OCI-LY7 (cell line): Measurements from ENCODE around the gene HRH2. TPM values are rescaled to one million over a fixed set of nuclear protein-coding genes. Genes with fewer than 3 reads are reported as not detected.

Experiments used
- BruUV-seq: library from RNA; stranded (reverse); fragments of 400-500 nt; replicated peaks from 2 replicates; lab custom pipeline; 2021; lab: Mats Ljungman, UMichigan
- CTCF ChIA-PET: fragments of 300-600 bp; sonication (Branson Sonifier 250); formaldehyde crosslinking; loops from one replicate; lab custom pipeline; 2022; ENCODE audit warnings: antibody characterized with exemption; ENCODE audit not compliant: unreplicated experiment; lab: Charles Lee
- POLR2A ChIA-PET: fragments of 300-600 bp; sonication (Branson Sonifier 250); formaldehyde crosslinking; loops from one replicate; lab custom pipeline; 2022; ENCODE audit warnings: antibody characterized with exemption; lab: Charles Lee
- DNase-seq: peaks from one replicate; pipeline ENCODE4 v3.0.0-alpha.2; 2015; ENCODE audit warnings: low spot score
- H2AFZ ChIP-seq: fragments of 200-600 bp; sonication (generic), shearing (Covaris generic); 2 replicates; pipeline ENCODE4 v1.6.1; 2014; ENCODE audit warnings: mild to moderate bottlenecking, antibody characterized with exemption, low read length, moderate library complexity
- H3K27ac ChIP-seq: fragments of 200-600 bp; sonication (generic); 2 replicates; pipeline ENCODE4 v1.5.1; 2014; ENCODE audit warnings: mixed run types, low read depth, mild to moderate bottlenecking, moderate library complexity, low read length, inconsistent platforms; ENCODE audit not compliant: poor library complexity, severe bottlenecking
- H3K36me3 ChIP-seq: fragments of 200-600 bp; sonication (generic); 2 replicates; pipeline ENCODE4 v1.6.1; 2014; ENCODE audit warnings: mild to moderate bottlenecking, antibody characterized with exemption, low read length, moderate library complexity, mixed read lengths; ENCODE audit not compliant: insufficient read depth
- H3K4me1 ChIP-seq: fragments of 200-600 bp; sonication (generic); 2 replicates; pipeline ENCODE4 v1.5.1; 2014; ENCODE audit warnings: mild to moderate bottlenecking, low read length; ENCODE audit not compliant: insufficient read depth, poor library complexity, severe bottlenecking
- H3K4me2 ChIP-seq: fragments of 200-600 bp; sonication (generic); 2 replicates; pipeline ENCODE4 v1.6.1; 2014; ENCODE audit warnings: mild to moderate bottlenecking, low read length
- H3K4me3 ChIP-seq: fragments of 200-600 bp; sonication (generic); 2 replicates; pipeline ENCODE4 v1.5.1; 2014; ENCODE audit warnings: mild to moderate bottlenecking, low read depth, low read length; ENCODE audit not compliant: poor library complexity, severe bottlenecking
- H3K79me2 ChIP-seq: fragments of 200-600 bp; sonication (generic); 2 replicates; pipeline ENCODE4 v1.6.1; 2016; ENCODE audit warnings: low read depth, mild to moderate bottlenecking, low read length, moderate library complexity, mixed read lengths; ENCODE audit not compliant: insufficient read depth
- H3K9me2 ChIP-seq: fragments of 200-600 bp; sonication (generic); 2 replicates; pipeline ENCODE4 v1.6.1; 2016; ENCODE audit warnings: mild to moderate bottlenecking, low read length, mixed read lengths; ENCODE audit not compliant: insufficient read depth
- H3K9me3 ChIP-seq: fragments of 200-600 bp; sonication (generic); 2 replicates; pipeline ENCODE4 v1.6.1; 2014; ENCODE audit warnings: mild to moderate bottlenecking, mixed run types, low read length, mixed read lengths
- H4K20me1 ChIP-seq: fragments of 200-600 bp; sonication (generic); 2 replicates; pipeline ENCODE4 v1.6.1; 2014; ENCODE audit warnings: mild to moderate bottlenecking, antibody characterized with exemption, low read length, moderate library complexity, mixed read lengths; ENCODE audit not compliant: insufficient read depth
- EZH2phosphoT487 ChIP-seq: fragments of 200-600 bp; sonication (generic); IDR thresholded peaks from 2 replicates; pipeline ENCODE4 v1.6.1; 2018; ENCODE audit warnings: low read depth, borderline replicate concordance, mild to moderate bottlenecking, mixed run types, antibody characterized with exemption, low read length, moderate library complexity, mixed read lengths
- intact Hi-C: fragments of 100-400 bp; cut with micrococcal nuclease; formaldehyde crosslinking; loops from one replicate; pipeline ENCODE4 v1.10.0; 2022; ENCODE audit not compliant: unreplicated experiment
- total RNA-seq, 2 experiments: library from RNA; depleted of rRNA in 1 of 2; stranded (reverse); fragments of >200 nt in 1 of 2; shearing (Covaris generic) in 1 of 2; gene quantifications; 2 replicates each; pipeline ENCODE4 v1.2.3, GENCODE V29; 2014 to 2022
- TF ChIP-seq, protein P1 (sequence below): fragments of 200-600 bp; sonication (generic); conservative IDR thresholded peaks from 2 replicates; pipeline ENCODE4 v1.5.1; 2014; ENCODE audit warnings: mild to moderate bottlenecking, antibody characterized with exemption, low read length, moderate library complexity, mixed read lengths

Gene HRH2
- total RNA-seq, 2 experiments from 2014 or later: not detected

DNA sequence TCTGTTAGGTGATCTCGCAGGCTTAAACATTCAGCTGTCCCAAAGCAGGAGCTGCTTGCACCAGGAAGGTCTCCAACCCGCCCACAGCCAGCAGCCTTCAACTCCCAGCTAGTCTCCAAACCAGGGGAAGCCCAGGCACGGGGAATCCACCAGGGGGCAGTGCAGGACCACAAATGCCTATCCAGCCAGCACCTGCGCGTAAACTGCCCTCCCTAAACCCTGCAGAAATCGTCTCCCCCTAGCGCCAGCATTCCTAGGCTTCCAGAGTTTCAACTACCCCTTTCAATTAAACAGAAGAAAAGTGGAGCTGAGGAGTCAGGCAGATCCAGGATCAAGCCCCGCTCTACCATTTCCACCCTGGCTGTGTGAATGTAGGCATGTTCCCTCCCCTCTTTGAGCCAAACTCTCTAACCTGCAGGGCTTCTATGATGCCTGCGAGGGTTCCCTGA, 72.0 kb downstream of the HRH2 start:
- no peak overlapping the region for H3K4me2 ChIP-seq
- TF ChIP-seq, protein P1, sequence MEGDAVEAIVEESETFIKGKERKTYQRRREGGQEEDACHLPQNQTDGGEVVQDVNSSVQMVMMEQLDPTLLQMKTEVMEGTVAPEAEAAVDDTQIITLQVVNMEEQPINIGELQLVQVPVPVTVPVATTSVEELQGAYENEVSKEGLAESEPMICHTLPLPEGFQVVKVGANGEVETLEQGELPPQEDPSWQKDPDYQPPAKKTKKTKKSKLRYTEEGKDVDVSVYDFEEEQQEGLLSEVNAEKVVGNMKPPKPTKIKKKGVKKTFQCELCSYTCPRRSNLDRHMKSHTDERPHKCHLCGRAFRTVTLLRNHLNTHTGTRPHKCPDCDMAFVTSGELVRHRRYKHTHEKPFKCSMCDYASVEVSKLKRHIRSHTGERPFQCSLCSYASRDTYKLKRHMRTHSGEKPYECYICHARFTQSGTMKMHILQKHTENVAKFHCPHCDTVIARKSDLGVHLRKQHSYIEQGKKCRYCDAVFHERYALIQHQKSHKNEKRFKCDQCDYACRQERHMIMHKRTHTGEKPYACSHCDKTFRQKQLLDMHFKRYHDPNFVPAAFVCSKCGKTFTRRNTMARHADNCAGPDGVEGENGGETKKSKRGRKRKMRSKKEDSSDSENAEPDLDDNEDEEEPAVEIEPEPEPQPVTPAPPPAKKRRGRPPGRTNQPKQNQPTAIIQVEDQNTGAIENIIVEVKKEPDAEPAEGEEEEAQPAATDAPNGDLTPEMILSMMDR: peak; percentile 96
- TF ChIP-seq EZH2phosphoT487: no peak
- H3K9me3 ChIP-seq: no peaks in the 10 kb centered on the region
- no peaks in the 10 kb centered on the region for H3K9me2 ChIP-seq
- no TSS peak for BruUV-seq
- POLR2A ChIA-PET: no interaction called here
- no peaks in the 10 kb centered on the region for H3K4me1 ChIP-seq
- CTCF ChIA-PET: no interaction called here
- peak; percentile 78 for DNase-seq
- H3K79me2 ChIP-seq: no peaks in the 10 kb centered on the region
- intact Hi-C loops: loop anchor here (10.0 kb wide), 1 partner anchor 845 kb away; no protein-coding TSS in a partner anchor
- H4K20me1 ChIP-seq: no peaks in the 10 kb centered on the region
- no peak overlapping the region for H3K27ac ChIP-seq
- H3K4me3 ChIP-seq: no peak overlapping the region
- no peaks in the 10 kb centered on the region for H3K36me3 ChIP-seq
- H2AFZ ChIP-seq: no peak overlapping the region

DNA sequence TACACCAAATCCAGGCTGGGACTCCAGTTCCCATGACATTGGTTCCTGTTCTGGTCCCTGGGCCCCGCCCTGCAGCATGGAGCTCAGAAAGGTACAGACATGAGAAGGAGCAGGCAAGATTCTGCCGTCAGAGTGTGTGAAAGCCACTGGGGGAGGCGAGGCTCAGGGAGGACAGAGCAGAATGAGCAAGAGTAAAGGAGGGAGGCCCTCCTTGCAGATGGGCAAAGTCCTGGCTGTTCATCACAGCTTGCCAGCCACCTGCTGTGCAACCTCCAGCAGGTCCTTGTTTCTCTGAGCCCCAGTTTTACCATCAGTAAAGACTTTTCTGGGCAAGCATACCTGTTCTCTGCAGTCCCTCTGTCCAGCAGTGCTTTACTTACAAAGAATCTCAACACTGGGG, 73.3 kb downstream of the HRH2 start:
- Histone ChIP-seq H3K4me1 (no peaks in the 10 kb centered on the region), H3K9me2 (no peaks in the 10 kb centered on the region), H3K9me3 (no peaks in the 10 kb centered on the region), H3K27ac (no peak overlapping the region), H3K36me3 (no peaks in the 10 kb centered on the region), H2AFZ (no peak overlapping the region), H4K20me1 (no peaks in the 10 kb centered on the region), H3K4me3 (no peak overlapping the region), H3K4me2 (no peak overlapping the region), H3K79me2 (no peaks in the 10 kb centered on the region)
- TF ChIP-seq, protein P1: no peak
- intact Hi-C loops: no loop called here
- BruUV-seq: no TSS peak
- CTCF ChIA-PET: no interaction called here
- no peak for DNase-seq
- POLR2A ChIA-PET: no interaction called here

DNA sequence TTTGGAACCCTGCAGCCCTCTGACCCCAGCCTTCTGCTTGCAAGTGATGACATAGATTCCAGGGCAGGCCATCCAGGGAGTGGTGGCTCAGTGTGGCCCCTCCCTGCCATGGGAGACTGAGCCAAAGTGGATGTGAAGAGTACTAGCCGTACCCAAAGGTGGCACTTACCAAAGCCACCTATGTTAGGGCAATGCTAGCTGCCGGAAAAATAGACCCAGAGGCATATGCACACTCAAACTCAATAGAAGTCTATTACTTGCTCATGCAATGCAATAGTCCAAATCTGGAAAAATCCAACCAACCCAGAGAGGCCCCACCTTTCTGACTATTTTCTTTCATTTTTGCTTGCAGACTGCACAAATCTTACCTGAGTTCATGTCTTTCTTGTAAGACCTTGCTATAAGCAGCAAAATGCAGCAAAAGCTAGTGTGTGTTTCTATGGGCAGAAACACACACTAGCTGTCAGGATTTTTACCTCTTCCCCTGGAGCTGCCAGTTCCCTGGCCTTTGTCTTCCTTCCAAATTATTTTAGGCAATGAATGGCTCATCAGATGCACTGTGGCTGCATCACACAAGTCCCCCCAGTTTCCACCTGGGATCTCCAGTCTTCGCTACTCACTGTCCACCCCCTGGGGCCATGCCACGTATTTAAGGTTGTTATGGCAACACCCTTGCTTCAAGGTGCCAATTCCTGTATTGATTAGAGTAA, 74.0 kb downstream of the HRH2 start:
- Histone ChIP-seq H3K27ac (no peak overlapping the region), H3K4me2 (no peak overlapping the region), H3K79me2 (no peaks in the 10 kb centered on the region), H3K9me2 (no peaks in the 10 kb centered on the region), H3K36me3 (no peaks in the 10 kb centered on the region), H2AFZ (no peak overlapping the region), H3K4me1 (no peaks in the 10 kb centered on the region), H3K4me3 (no peak overlapping the region), H3K9me3 (no peaks in the 10 kb centered on the region), H4K20me1 (no peaks in the 10 kb centered on the region)
- POLR2A ChIA-PET: no interaction called here
- BruUV-seq: no TSS peak
- DNase-seq: no peak
- CTCF ChIA-PET: no interaction called here
- TF ChIP-seq, protein P1: no peak
- intact Hi-C loops: no loop called here
